ENCODE results near the gene SLC40A1.
"Not testable (repeated sequence)": the region's sequence is repeated elsewhere in the genome, so short reads cannot be mapped to it uniquely, and the experiment has no call there.

Gene SLC40A1, protein sequence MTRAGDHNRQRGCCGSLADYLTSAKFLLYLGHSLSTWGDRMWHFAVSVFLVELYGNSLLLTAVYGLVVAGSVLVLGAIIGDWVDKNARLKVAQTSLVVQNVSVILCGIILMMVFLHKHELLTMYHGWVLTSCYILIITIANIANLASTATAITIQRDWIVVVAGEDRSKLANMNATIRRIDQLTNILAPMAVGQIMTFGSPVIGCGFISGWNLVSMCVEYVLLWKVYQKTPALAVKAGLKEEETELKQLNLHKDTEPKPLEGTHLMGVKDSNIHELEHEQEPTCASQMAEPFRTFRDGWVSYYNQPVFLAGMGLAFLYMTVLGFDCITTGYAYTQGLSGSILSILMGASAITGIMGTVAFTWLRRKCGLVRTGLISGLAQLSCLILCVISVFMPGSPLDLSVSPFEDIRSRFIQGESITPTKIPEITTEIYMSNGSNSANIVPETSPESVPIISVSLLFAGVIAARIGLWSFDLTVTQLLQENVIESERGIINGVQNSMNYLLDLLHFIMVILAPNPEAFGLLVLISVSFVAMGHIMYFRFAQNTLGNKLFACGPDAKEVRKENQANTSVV

DNA sequence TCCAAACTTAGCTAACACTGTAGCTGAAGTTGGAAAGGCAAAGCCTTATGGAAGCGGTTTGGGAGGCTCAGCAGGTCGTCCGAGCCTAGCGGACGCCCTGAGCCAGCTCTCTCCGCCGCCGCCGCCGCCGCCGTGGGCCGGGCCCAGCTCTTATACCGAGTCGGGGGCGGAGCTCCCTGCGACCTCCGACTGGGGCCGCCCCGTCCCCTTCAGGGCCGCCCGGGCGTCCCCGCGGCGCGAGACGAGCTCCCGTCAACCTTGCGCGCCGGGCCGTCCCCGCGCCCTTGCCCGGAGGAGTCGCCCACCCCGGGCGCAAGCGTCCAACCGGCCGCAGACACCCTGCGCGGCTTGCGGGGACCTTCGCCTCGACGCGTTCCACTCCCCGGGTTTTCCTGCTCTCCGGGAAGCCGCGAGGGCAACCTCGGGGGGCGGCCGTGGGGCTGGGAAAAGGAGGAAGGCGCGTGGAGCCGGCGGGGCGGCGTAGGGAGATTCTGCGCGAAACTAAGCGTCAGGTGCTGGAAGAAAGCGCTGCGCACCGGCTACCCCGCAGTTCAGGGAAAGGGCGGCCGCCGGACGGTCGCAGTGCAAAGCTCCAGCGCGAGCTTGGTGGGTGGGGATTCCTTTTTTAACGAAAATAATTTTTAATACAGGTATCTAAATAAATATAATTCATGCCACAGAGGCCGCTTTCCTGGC, at the start of gene SLC40A1:
Gene SLC40A1, minus strand, starts transcription at position 129 of the 696 bp plus-strand sequence. CDS start 326 bp downstream, outside the sequence.
- peak; percentile 52 for DNase-seq (ENCODE audit: low read depth)

DNA sequence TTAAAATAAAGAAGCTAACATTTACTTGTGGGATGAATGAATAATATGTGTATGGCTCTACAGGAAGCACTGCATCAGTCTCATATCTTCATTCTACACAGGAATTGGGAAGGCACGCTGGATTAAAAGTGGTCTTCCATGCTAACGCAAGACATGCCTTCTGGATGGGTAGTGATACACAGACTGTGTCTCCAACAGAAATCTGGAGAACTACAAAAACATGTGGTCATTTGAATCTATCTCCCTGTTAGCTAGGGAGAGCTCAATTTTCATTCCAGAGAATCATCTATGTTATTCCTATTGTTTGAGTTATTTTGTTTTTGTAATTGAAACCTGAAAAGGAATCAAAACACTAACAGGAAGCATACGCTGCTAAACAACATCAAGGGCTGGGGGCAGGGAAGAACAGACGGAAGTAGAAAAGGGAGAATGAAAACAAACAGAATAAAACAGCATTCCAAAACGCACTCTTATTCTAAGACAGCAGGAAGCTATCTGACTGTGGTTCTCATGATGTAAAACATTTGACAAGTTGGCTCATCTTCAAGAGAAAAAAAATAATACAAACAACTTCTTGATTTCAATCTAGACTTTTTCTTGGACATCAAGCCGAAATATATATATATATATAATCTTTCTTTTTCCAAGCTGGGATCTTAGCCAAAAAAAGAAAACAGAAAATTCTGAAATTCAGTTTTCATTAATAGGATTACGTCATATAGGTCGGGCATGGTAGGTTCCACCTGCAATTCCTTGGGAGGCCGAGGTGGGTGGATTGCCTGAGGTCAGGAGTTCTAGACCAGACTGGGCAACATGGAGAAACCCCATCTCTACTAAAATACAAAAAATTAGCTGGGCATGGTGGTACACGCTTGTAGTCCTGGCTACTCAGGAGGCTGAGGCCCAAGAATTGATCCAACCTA, 49.2 kb upstream of the SLC40A1 start:
- no peak for DNase-seq (ENCODE audit: low read depth)

DNA sequence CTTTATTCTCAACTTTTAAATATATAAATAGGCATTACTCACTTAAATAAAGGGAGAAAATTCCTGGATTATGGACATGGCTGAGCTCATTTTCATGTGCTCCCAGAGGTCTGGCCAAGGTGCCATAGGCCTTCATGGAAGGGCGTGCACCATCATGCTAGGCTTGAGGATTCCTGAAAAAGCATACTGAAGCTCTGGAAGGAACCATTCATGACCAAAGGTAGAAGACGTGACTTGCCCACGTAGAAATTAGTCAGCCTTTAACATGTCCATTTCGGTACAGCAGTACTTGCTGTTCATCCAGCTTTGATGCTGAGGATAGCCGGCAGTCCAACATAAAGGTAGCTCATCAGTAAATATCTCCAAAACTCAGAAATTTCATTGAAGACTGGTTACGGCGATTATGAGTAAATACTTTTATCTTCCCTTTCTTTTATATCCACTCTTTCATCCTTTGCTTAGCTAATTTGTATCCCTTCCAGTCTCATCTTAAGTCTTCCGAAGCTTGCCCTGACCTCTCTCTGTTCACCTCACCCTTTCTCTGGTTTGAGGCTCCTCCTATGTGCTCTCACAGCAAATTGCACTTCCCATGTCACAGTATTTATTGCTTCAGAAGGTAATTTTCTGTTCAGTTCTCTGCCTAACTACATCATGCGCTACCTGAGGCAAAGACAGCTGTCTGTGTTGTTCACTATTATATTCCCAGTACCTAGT, 48.4 kb upstream of the SLC40A1 start:
- no peak for DNase-seq (ENCODE audit: low read depth)

DNA sequence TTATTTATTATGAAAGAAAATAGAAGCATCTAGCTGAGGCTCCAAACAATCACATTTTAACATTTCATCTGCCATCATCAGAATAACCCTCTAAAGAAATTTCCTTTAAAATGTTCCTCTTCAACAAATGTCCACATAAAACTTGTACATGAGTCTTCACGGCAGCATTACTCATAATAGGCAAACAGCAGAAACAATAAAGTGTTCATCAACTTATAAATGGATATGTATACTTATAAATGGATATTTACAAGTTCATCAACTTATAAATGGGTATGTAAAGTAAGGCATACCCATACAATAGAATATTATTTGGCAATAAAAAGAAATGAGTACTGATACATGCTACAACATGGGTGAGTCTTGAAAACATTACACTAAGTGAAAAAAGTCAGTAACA, 47.2 kb upstream of the SLC40A1 start:
- DNase-seq (ENCODE audit: low read depth), result no peak

DNA sequence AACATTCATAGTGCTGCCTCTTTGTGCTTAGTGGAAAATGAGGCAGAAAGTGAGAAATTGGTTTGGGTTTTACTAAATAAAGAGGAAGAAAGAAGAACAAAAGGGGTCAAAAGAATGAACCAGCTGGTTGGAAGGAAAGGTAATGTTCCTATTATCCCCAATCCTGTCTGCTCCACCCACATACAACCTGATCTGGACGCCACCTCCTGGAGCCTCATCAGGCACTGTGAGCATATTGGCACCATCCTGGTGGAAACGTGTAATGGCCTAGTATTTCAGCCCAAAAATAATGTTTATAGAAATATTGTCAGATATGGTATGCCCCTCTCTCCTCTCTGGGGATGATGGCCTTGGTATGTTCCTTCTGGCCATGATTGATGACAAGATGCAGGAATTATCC, 45.0 kb upstream of the SLC40A1 start:
- no peak for DNase-seq (ENCODE audit: low read depth)

DNA sequence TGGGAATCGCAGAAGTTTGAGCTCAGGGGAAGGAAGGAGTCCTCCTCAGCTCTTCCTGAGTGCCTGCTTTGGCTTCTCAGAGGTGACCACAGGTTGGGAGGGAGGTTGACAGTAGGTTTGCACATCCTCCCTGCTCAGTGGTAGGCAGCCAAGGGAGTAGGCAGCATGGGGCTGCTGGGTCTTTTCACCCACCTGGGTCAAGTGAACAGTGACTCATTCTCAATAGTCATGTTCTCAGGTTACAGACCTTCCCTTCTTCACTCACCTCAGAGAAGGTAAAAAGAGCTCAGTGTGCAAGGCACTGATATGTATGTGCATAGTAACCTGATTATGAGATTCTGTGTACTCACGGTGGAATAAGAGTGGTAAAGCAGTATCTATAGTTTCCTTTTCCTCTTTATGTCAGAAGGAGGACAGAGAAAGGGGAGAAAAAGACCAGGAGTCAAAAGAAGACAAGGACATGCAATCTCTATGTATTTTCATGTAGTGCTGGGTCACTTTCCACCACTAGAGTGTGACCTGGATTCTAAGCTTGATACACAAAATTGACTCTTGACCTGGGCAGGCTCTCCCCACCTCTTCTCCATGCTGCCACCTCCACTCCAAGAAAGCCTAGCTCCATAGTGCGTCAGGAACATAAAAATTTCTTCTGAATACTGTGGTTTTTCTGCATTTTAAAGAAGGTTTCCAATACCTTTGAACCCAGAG, 44.2 kb upstream of the SLC40A1 start:
- DNase-seq (ENCODE audit: low read depth), result no peak

DNA sequence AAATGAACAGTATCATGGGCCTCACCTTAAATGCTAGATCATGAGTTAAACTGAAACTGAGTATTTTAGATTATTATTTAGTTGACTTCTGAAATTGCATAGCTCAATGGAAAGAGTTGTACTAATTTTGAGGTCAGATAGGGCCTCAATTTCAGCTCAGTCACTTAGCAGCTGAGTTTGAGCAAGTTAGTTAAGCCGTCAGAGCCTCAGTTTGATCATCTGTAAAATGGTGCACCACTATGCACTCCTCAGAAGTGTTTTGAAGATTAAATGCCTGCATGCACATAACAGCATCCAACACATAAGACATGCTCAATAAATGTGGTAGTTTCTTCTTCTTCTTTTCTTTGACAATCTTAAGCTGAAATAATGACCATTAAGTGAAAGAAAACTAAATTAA, 42.5 kb upstream of the SLC40A1 start:
- no peak for DNase-seq (ENCODE audit: low read depth)

DNA sequence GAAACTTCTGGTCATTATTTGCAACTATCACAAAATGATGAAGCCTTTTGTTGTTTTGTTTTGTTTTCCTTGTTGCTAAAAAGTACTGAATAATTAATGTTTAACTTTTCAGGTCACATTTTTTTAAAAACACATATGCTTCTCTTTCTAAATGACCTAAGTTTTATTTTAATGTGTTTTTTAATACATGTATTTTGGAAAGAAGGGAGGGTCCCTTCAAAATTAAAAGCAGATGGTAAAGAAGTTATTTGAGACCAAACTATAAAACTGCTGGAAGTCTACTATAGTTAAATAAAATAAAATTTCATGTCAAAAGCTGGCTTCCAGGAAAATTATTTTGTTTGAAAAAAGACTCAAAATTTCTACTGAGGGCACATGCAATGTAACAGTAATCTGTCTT, 41.2 kb upstream of the SLC40A1 start:
- DNase-seq (ENCODE audit: low read depth), result no peak

DNA sequence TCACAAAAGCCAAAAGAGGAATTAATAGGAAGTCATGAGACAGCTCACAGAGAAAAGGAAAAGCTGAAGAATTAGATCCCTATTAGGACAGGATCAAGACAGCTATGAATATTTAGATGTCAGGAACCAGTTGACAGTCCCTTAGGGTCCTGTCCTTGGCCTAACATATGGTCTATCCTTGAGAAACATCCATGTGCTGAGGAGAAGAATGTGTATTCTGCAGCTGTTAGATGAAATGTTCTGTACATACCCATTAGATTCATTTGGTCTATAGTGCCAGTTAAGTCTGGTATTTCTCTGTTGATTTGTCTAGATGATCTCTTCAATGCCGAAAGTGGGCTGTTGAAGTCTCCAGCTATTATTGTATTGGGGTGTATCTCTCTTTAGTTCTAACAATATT, 37.6 kb upstream of the SLC40A1 start:
- no peak for DNase-seq (ENCODE audit: low read depth)

DNA sequence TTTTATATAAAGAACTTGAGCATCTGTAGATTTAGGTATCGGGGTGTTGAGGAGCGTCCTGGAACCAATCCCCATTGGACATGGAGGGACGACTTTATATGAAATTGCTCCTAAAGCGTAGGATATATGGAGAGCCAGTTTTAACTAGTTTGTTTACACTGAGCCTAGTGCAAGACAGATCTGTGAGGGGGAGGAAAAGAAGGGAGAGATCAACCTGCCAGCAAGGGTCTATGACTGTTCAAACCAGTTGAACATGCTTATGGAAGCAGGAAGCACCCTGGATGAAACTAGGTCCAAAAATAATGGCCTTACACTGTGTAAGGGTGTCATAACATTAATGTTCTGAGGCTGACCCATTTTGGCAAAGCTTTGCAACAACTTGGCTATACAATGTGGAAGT, 34.0 kb upstream of the SLC40A1 start:
- no peak for DNase-seq (ENCODE audit: low read depth)

DNA sequence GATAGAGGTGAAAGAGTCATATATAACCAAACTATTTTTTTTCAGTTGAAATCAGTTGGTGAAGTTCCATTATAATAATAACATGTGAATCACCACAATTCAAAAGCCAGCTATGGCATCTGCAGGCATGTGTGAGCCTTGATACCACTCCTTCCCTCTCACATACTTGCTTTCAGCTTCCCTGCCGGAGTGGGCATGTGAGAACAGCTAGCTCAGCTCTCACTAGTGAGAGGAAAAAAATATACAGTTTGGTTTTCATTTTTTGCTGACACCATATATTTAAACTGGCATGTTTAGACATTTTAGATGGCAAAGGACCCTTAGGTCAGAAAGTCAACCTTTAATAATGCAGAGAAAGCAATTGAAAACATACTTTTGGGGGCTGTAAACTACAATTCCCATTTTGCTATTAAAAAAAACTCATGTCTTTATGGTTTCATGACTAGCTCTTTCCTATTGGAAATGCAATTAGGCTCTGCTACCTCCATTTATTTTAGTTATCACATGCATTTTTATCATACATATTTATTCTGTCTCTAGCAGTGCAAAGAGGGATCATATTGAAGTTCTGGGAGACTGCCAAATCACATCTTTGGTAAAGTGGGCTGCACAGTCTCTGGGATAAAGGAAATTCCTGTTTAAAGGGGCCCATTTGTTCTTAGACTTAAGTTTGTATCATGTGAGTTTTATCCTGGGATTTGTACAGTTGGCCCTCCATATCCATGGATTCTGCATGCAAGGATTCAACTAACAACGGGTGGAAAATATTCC, 33.2 kb upstream of the SLC40A1 start:
- no peak for DNase-seq (ENCODE audit: low read depth)

DNA sequence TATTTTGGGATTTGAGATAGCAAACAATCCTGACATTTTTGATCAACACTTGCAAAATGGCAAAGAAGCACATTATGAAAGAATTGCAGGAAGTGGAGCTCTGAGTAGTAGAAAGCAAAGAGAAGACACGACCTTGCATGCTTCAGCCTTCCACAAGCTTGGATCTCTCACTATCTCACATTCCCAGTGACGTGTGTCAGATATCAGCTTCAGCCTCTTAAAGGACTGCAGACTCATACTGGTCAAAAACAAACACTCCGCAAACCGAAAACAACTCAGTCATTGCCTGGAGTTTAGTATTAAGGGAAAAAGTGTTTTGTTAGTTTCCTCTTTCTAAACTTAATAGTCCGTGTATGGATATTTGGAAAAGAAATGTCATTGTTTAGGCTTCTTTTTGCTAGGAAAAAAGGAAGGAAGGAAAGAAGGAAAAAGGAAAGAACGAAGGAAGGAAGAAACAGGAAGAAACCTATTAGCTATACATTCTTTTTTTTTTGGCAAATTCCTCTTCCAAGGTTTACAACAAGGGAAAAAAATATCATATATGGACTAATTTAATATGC, 32.6 kb upstream of the SLC40A1 start:
- no peak for DNase-seq (ENCODE audit: low read depth)

DNA sequence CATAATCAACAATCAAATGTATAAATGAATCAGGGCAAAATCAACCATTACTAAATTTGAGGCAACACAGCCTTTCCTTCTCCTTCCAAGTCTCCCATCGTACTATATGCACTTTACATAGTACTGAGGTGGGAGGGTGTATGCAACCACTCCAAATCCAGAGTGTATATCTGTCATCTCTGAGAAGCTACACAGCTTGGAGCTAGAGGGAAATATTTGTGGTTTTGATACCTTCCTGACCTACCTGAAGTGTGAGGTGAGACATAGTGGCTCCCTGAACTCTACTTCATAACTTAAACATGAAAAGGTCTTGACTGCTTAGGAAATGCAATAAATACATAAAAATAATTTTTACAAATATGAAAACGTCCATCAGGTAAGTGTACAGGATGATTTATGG, 30.1 kb upstream of the SLC40A1 start:
- no peak for DNase-seq (ENCODE audit: low read depth)

DNA sequence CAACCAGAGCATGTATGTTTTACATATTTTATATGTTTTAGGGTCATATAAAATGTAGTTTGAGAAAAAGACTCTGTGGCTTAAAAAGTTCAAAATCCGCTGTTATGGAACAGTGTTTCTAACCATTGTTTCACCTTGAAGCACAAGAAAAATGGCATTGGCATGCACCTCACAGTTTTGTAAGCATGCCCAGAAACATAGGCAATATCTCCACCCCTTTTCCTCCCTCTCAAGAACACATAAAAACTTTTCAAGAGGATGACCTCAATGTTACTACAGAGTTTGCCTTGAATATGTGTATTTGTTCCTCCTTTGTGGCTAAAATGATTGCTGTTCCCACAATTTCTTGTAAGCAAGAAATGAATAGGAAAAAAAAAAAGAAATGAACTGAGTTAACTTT, 29.3 kb upstream of the SLC40A1 start:
- no peak for DNase-seq (ENCODE audit: low read depth)

DNA sequence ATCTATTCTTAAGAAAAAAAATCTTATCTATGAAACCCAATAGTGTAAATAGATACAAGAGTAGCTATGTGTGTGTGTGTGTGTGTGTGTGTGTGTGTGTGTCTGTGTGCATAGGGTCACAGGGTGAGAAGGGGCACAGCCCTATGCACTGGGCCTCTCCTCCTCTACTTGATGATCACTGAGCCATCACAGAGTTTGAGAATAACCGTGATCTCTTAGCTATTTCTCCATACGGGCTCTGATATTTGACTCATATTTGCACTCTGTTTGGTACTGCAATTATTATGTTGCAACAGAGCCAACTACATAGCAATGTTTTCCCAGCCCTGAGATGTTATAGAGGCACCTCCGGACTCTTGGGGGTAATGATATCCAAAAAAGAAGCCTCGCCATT, 28.8 kb upstream of the SLC40A1 start:
- DNase-seq (ENCODE audit: low read depth), result no peak

DNA sequence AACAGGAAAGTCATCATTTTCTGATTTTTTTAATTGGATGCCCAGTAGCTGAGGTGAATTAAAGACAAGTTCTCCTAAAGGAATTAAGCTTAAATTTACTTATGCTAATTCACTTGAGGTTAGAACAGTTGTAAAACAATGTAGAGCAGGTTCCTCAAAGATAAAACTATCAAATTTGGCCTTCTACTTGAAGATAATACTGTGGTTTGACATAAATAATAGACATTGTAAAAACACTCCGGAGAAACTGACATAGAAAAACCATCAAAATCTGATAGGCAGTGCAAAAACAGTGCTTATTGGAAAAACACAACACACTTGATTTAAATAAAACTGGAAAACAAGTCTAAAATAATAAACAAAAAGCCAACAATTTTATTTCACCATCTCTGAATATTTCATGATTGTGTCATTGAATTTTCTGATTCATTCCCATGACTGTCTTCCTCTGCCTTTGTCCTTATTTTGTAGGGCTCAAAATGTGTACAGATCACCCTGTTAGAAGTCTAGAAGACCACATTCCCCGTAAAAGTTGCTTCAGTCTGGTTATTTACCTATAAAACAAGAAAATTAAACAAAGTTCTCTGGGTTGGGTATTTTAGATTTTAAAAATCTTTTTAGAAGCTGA, 28.3 kb upstream of the SLC40A1 start:
- no peak for DNase-seq (ENCODE audit: low read depth)

DNA sequence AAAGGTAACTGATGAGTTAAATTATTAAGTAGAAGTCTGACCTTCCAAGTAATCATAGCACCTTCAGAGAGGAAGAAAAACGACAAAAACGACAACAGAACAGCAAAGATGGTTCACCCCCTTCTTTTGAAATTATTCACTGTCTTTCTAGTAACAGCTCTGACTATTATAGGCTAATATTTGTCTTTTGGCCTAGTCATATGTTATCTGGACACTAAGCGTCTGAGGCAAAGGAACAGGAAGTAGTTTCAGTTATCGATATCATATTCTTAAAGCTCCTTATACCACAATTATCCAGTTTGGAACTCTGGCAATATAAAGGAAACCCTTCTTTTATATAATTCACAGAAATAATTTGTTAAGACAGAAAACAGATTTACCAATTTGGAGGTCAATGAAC, 27.6 kb upstream of the SLC40A1 start:
- DNase-seq (ENCODE audit: low read depth), result no peak

DNA sequence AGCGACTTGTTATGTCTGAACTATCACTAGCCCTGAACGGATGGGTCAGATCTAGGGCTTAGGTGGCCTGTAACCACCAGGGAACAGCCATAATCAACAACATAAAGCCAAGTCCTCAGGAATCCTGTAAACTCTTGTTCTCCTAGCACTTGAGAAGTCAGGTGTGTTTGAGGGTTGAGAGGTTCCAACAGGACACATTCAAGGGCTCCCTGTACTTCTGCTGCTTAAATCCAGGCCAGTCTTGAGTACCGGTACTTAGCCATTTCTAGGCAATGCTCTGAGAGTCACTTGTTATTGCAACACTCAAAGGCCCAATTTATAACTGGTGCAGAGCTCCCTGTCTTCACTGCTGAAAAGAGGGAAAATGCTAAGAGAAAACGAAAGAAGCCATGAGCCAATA, 21.6 kb upstream of the SLC40A1 start:
- DNase-seq (ENCODE audit: low read depth), result no peak

DNA sequence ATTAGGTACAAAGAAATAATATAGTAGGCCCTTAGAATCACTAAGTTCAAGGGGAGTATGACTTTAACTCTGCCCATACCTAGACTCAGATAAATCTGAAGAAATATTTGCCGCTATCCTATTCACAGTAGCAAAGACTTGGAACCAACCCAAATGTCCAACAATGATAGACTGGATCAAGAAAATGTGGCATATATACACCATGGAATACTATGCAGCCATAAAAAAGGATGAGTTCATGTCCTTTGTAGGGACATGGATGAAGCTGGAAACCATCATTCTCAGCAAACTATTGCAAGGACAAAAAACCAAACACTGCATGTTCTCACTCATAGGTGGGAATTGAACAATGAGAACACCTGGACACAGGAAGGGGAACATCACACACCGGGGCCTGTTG, 21.1 kb upstream of the SLC40A1 start:
- not testable (repeated sequence) for DNase-seq (ENCODE audit: low read depth)
